Rectal smooth muscle tissue (tissue), 1 donor: ENCODE measurements around the gene XIST.
A peak's percentile ranks its signal among the peaks of the same experiment; 100 is the strongest.
"Not testable (repeated sequence)": the region's sequence is repeated elsewhere in the genome, so short reads cannot be mapped to it uniquely, and the experiment has no call there.

Experiments
- H3K27ac ChIP-seq: one replicate; pipeline ENCODE4 v1.7.0; 2013; ENCODE audit warnings: low read depth, low read length, inconsistent platforms
- H3K27me3 ChIP-seq: one replicate; pipeline ENCODE4 v1.7.0; 2013; ENCODE audit warnings: low read length; ENCODE audit not compliant: control insufficient read depth, insufficient read depth
- H3K36me3 ChIP-seq: one replicate; pipeline ENCODE4 v1.7.0; 2013; ENCODE audit warnings: low read length; ENCODE audit not compliant: control insufficient read depth, insufficient read depth
- H3K4me1 ChIP-seq: one replicate; pipeline ENCODE4 v1.7.0; 2013; ENCODE audit warnings: low read length; ENCODE audit not compliant: control insufficient read depth, insufficient read depth
- H3K4me3 ChIP-seq: one replicate; pipeline ENCODE4 v1.7.0; 2013; ENCODE audit warnings: low read length
- H3K9ac ChIP-seq: one replicate; pipeline ENCODE4 v1.7.0; 2013; ENCODE audit warnings: low read length

The XIST gene

GRCh38 chrX:73852467-73852866 is at the start of gene XIST:
XIST (minus strand) TSS chrX:73852714.
- H3K27ac ChIP-seq, result peak within 1 kb of the TSS; percentile 87
- no peaks in the 10 kb centered on the region for H3K36me3 ChIP-seq
- peaks cover 3% of the 10 kb centered on the region for H3K4me1 ChIP-seq
- H3K9ac ChIP-seq, result peak within 1 kb of the TSS; percentile 72
- H3K27me3 ChIP-seq, result no peaks in the 10 kb centered on the region
- peak within 1 kb of the TSS; percentile 86 for H3K4me3 ChIP-seq

GRCh38 chrX:73898315-73898714 is 45.8 kb upstream of the XIST start:
- not testable (repeated sequence) for H3K4me1 ChIP-seq, H3K4me3 ChIP-seq, H3K27me3 ChIP-seq, H3K36me3 ChIP-seq, H3K9ac ChIP-seq, H3K27ac ChIP-seq

GRCh38 chrX:73892515-73893090 is 40.1 kb upstream of the XIST start:
- not testable (repeated sequence) for H3K4me1 ChIP-seq, H3K36me3 ChIP-seq, H3K27me3 ChIP-seq, H3K4me3 ChIP-seq, H3K9ac ChIP-seq, H3K27ac ChIP-seq

GRCh38 chrX:73882260-73882659 is 29.7 kb upstream of the XIST start:
- not testable (repeated sequence) for H3K9ac ChIP-seq, H3K4me3 ChIP-seq, H3K27ac ChIP-seq, H3K36me3 ChIP-seq, H3K27me3 ChIP-seq, H3K4me1 ChIP-seq

- H3K4me1 ChIP-seq, result no peaks in the 10 kb centered on the region
- H3K9ac ChIP-seq, result no peak overlapping the region
- no peak overlapping the region for H3K27ac ChIP-seq
- no peaks in the 10 kb centered on the region for H3K27me3 ChIP-seq
- H3K4me3 ChIP-seq, result no peak overlapping the region
- no peaks in the 10 kb centered on the region for H3K36me3 ChIP-seq
Measured at GRCh38 chrX:73877687-73878086, 25.2 kb upstream of the XIST start.

GRCh38 chrX:73876911-73877310 is 24.4 kb upstream of the XIST start:
- H3K27me3 ChIP-seq, result no peaks in the 10 kb centered on the region
- H3K27ac ChIP-seq, result no peak overlapping the region
- H3K9ac ChIP-seq, result no peak overlapping the region
- H3K4me3 ChIP-seq, result no peak overlapping the region
- no peaks in the 10 kb centered on the region for H3K36me3 ChIP-seq
- no peaks in the 10 kb centered on the region for H3K4me1 ChIP-seq

- Histone ChIP-seq H3K9ac (no peak overlapping the region), H3K36me3 (no peaks in the 10 kb centered on the region), H3K4me1 (no peaks in the 10 kb centered on the region), H3K27me3 (no peaks in the 10 kb centered on the region), H3K4me3 (no peak overlapping the region), H3K27ac (no peak overlapping the region)
Measured at GRCh38 chrX:73868916-73869315, 16.4 kb upstream of the XIST start.

GRCh38 chrX:73867144-73867543 is 14.6 kb upstream of the XIST start:
- H3K4me3 ChIP-seq, result no peak overlapping the region
- H3K27me3 ChIP-seq, result no peaks in the 10 kb centered on the region
- H3K36me3 ChIP-seq, result no peaks in the 10 kb centered on the region
- H3K9ac ChIP-seq, result no peak overlapping the region
- H3K27ac ChIP-seq, result no peak overlapping the region
- no peaks in the 10 kb centered on the region for H3K4me1 ChIP-seq

- Histone ChIP-seq H3K27ac (no peak overlapping the region), H3K27me3 (no peaks in the 10 kb centered on the region), H3K4me1 (no peaks in the 10 kb centered on the region), H3K9ac (no peak overlapping the region), H3K4me3 (no peak overlapping the region), H3K36me3 (no peaks in the 10 kb centered on the region)
Measured at GRCh38 chrX:73863852-73864251, 11.3 kb upstream of the XIST start.

- H3K27me3 ChIP-seq, result no peaks in the 10 kb centered on the region
- H3K9ac ChIP-seq, result no peak overlapping the region
- no peaks in the 10 kb centered on the region for H3K4me1 ChIP-seq
- no peak overlapping the region for H3K4me3 ChIP-seq
- no peaks in the 10 kb centered on the region for H3K36me3 ChIP-seq
- no peak overlapping the region for H3K27ac ChIP-seq
Measured at GRCh38 chrX:73863268-73863667, 10.8 kb upstream of the XIST start.

- Histone ChIP-seq H3K9ac (no peak overlapping the region), H3K36me3 (no peaks in the 10 kb centered on the region), H3K27me3 (no peaks in the 10 kb centered on the region), H3K4me1 (no peaks in the 10 kb centered on the region), H3K27ac (no peak overlapping the region), H3K4me3 (no peak overlapping the region)
Measured at GRCh38 chrX:73859622-73860021, 7.1 kb upstream of the XIST start.

- Histone ChIP-seq H3K27me3 (no peaks in the 10 kb centered on the region), H3K9ac (no peak overlapping the region), H3K36me3 (no peaks in the 10 kb centered on the region), H3K4me1 (no peaks in the 10 kb centered on the region), H3K4me3 (no peak overlapping the region), H3K27ac (no peak overlapping the region)
Measured at GRCh38 chrX:73855546-73855945, 3.0 kb upstream of the XIST start.

- Histone ChIP-seq H3K36me3 (no peaks in the 10 kb centered on the region), H3K9ac (peak overlapping the region; percentile 72), H3K4me3 (peak overlapping the region; percentile 86), H3K4me1 (peaks cover 3% of the 10 kb centered on the region), H3K27ac (peak overlapping the region; percentile 87), H3K27me3 (no peaks in the 10 kb centered on the region)
Measured at GRCh38 chrX:73852022-73852421, 492 bp downstream of the XIST start.
